OCI-LY1 (cell line): ENCODE measurements around the gene RTP1.

ENCODE experiments used
- H2AFZ ChIP-seq: fragments of 200-600 bp; sonication (generic), shearing (Covaris generic); 2 replicates; pipeline ENCODE4 v1.6.0; 2014; ENCODE audit warnings: antibody characterized with exemption, mild to moderate bottlenecking, low read length
- H3F3A ChIP-seq: fragments of 200-600 bp; sonication (generic), shearing (Covaris generic); 2 replicates; pipeline ENCODE4 v1.6.0; 2014; ENCODE audit warnings: mild to moderate bottlenecking, antibody characterized with exemption, low read length, moderate library complexity; ENCODE audit not compliant: insufficient read depth
- H3K27ac ChIP-seq: fragments of 200-600 bp; sonication (generic); 2 replicates; pipeline ENCODE4 v1.5.1; 2014; ENCODE audit warnings: low read length, mixed run types, mild to moderate bottlenecking, low read depth; ENCODE audit not compliant: poor library complexity, severe bottlenecking
- H3K27me3 ChIP-seq: fragments of 200-600 bp; sonication (generic); 2 replicates; pipeline ENCODE4 v1.6.0; 2014; ENCODE audit warnings: antibody characterized with exemption, mild to moderate bottlenecking, low read length, moderate library complexity; ENCODE audit not compliant: insufficient read depth
- H3K36me3 ChIP-seq: fragments of 200-600 bp; sonication (generic); 2 replicates; pipeline ENCODE4 v1.6.1; 2014; ENCODE audit warnings: mild to moderate bottlenecking, antibody characterized with exemption, low read length, moderate library complexity, mixed read lengths; ENCODE audit not compliant: insufficient read depth
- H3K4me1 ChIP-seq: fragments of 200-600 bp; sonication (generic); 2 replicates; pipeline ENCODE4 v1.5.1; 2014; ENCODE audit warnings: mild to moderate bottlenecking, low read length, moderate library complexity; ENCODE audit not compliant: insufficient read depth, severe bottlenecking
- H3K4me2 ChIP-seq: fragments of 200-600 bp; sonication (generic), shearing (Covaris generic); 2 replicates; pipeline ENCODE4 v1.6.1; 2014; ENCODE audit warnings: low read length
- H3K4me3 ChIP-seq: fragments of 200-600 bp; sonication (generic); 2 replicates; pipeline ENCODE4 v1.5.1; 2014; ENCODE audit warnings: low read length, low read depth, mild to moderate bottlenecking, mixed read lengths; ENCODE audit not compliant: poor library complexity, severe bottlenecking
- H3K79me2 ChIP-seq: fragments of 200-600 bp; shearing (Covaris generic); 2 replicates; pipeline ENCODE4 v1.6.1; 2016; ENCODE audit warnings: mixed run types, low read length, mixed read lengths; ENCODE audit not compliant: insufficient read depth
- H3K9ac ChIP-seq: fragments of 200-600 bp; sonication (generic), shearing (Covaris generic); 2 replicates; pipeline ENCODE4 v1.6.1; 2014; ENCODE audit warnings: mild to moderate bottlenecking, low read length, mixed read lengths
- H3K9me2 ChIP-seq: fragments of 200-600 bp; sonication (generic), shearing (Covaris generic); 2 replicates; pipeline ENCODE4 v1.6.1; 2014; ENCODE audit warnings: low read depth, mild to moderate bottlenecking, low read length, mixed read lengths
- H3K9me3 ChIP-seq: fragments of 200-600 bp; shearing (Covaris generic); 2 replicates; pipeline ENCODE4 v1.6.1; 2014; ENCODE audit warnings: low read length, mixed read lengths
- H4K20me1 ChIP-seq: fragments of 200-600 bp; sonication (generic), shearing (Covaris generic); 2 replicates; pipeline ENCODE4 v1.6.0; 2016; ENCODE audit warnings: mild to moderate bottlenecking, low read length; ENCODE audit not compliant: insufficient read depth
- CTCF ChIP-seq: fragments of 200-600 bp; sonication (generic), shearing (Covaris generic); IDR thresholded peaks from 2 replicates; pipeline ENCODE4 v1.5.1; 2017; ENCODE audit warnings: mild to moderate bottlenecking, antibody characterized with exemption, low read length, moderate library complexity, mixed read lengths
- EZH2 ChIP-seq: fragments of 200-600 bp; sonication (generic), shearing (Covaris generic); IDR thresholded peaks from 2 replicates; pipeline ENCODE4 v1.8.0; 2017; ENCODE audit warnings: borderline replicate concordance, mixed run types, mild to moderate bottlenecking, antibody characterized with exemption, low read length, moderate library complexity, mixed read lengths

RTP1 gene

DNA sequence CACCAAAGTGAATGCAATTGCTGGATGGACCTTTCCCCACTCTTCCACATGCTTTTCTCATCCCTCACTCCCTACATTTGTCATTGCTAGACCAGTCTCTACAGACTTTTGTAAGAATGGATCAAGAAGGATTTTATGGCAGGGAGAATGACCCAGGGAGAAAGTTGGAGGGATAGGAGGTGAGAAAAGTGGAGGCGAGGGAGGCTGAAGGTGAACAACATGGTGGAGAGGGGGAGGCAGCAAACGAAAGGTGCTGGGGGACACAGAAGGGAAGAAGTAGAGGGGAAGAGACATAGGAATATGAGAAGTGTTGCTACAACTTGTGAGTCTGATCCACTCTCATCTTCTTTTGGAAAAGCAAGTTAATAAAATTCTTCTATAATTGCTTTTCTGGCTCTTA is 24.4 kb upstream of the RTP1 start:
- H3K36me3 ChIP-seq: no peaks in the 10 kb centered on the region
- H3K27ac ChIP-seq: no peak overlapping the region
- no peaks in the 10 kb centered on the region for H3F3A ChIP-seq
- no peaks in the 10 kb centered on the region for H3K9me2 ChIP-seq
- no peaks in the 10 kb centered on the region for H3K79me2 ChIP-seq
- TF ChIP-seq EZH2 (no peak), CTCF (no peak)
- no peak overlapping the region for H3K4me3 ChIP-seq
- H3K4me1 ChIP-seq: no peaks in the 10 kb centered on the region
- H3K27me3 ChIP-seq: peaks cover 6% of the 10 kb centered on the region; the same call in 1 of the 2 replicates
- H4K20me1 ChIP-seq: no peaks in the 10 kb centered on the region
- no peak overlapping the region for H3K9ac ChIP-seq
- no peak overlapping the region for H3K4me2 ChIP-seq
- no peaks in the 10 kb centered on the region for H3K9me3 ChIP-seq
- H2AFZ ChIP-seq: no peak overlapping the region

- TF ChIP-seq CTCF (no peak), EZH2 (no peak)
- no peak overlapping the region for H3K4me2 ChIP-seq
- H3K27ac ChIP-seq: no peak overlapping the region
Observed at GRCh38 chr3:187181454-187182170, 15.7 kb upstream of the RTP1 start.

DNA sequence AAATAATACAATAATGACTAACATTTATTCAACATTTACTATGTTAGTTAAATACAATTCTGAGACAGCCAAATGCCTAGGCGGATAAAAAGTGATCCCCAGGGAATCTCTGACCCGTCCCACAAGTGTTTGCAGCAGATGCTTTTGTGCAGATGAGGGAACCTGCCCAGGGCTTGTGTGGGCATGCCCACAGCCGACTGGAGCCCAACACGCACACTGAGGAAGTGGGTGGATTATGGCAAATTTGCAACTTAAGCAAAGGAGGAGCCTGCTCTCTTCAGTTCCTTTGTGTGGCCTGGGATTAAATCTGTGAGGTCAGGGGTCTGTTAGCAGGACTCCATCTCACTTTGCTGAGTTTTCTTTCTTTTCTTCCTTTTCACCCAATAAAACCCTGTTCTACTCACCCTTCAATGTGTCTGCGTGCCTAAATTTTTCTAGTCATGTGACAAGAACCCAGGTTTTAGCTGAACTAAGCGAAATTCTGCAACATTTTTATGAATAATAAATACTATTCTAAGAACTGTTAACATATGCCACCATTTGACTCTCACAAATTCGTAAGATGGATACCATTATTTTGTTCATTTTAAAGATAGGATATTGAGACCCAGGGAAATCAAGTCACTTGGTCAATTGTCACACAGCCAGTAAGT is 13.9 kb upstream of the RTP1 start:
- Histone ChIP-seq H3K27me3 (no peaks in the 10 kb centered on the region; the same call in 1 of the 2 replicates), H4K20me1 (no peaks in the 10 kb centered on the region), H3K9me3 (no peaks in the 10 kb centered on the region), H3K9me2 (no peaks in the 10 kb centered on the region), H3K4me1 (peaks cover 19% of the 10 kb centered on the region), H3K4me3 (no peak overlapping the region), H2AFZ (no peak overlapping the region), H3K79me2 (no peaks in the 10 kb centered on the region), H3K4me2 (no peak overlapping the region; the same call in 1 of the 2 replicates), H3K36me3 (no peaks in the 10 kb centered on the region), H3F3A (no peaks in the 10 kb centered on the region), H3K27ac (no peak overlapping the region), H3K9ac (no peak overlapping the region)
- TF ChIP-seq EZH2 (no peak), CTCF (no peak)

More at GRCh38 chr3:187181454-187182170, 15.7 kb upstream of the RTP1 start:
- Histone ChIP-seq H3K9me2 (no peaks in the 10 kb centered on the region), H3K9me3 (no peaks in the 10 kb centered on the region), H3K4me1 (peaks cover 18% of the 10 kb centered on the region), H3K79me2 (no peaks in the 10 kb centered on the region), H3F3A (no peaks in the 10 kb centered on the region), H3K36me3 (no peaks in the 10 kb centered on the region), H3K4me3 (no peak overlapping the region), H3K27me3 (no peaks in the 10 kb centered on the region; the same call in 1 of the 2 replicates), H2AFZ (no peak overlapping the region), H3K9ac (no peak overlapping the region), H4K20me1 (no peaks in the 10 kb centered on the region)
